ENCODE results near the gene ARHGAP26.
"Not testable (repeated sequence)": the region's sequence is repeated elsewhere in the genome, so short reads cannot be mapped to it uniquely, and the experiment has no call there.

The ARHGAP26 gene

DNA sequence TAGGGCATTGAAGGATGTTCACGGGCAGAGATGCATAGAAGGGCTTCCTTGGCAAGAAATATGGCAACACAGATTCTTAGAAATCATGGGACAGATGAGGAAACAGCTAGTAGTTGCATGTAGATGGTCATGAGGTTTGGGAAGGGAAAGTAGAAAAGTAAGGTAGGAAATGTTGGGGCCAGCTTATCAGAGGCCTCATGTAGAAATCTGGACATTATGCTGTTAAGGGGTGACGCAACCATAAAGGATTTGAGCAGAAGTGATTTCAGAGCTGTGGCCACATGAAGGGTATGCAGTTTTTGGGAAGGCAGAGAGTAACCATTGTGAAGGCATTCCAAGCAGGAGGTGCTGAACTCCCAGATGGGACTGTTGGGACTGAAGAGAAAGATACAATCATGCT, 224.0 kb downstream of the ARHGAP26 start:
- ChIA-PET POLR2A (ENCODE audit: low non-redundant PET) (no interaction called here), CTCF (no interaction called here)
- TF ChIP-seq, protein P1, sequence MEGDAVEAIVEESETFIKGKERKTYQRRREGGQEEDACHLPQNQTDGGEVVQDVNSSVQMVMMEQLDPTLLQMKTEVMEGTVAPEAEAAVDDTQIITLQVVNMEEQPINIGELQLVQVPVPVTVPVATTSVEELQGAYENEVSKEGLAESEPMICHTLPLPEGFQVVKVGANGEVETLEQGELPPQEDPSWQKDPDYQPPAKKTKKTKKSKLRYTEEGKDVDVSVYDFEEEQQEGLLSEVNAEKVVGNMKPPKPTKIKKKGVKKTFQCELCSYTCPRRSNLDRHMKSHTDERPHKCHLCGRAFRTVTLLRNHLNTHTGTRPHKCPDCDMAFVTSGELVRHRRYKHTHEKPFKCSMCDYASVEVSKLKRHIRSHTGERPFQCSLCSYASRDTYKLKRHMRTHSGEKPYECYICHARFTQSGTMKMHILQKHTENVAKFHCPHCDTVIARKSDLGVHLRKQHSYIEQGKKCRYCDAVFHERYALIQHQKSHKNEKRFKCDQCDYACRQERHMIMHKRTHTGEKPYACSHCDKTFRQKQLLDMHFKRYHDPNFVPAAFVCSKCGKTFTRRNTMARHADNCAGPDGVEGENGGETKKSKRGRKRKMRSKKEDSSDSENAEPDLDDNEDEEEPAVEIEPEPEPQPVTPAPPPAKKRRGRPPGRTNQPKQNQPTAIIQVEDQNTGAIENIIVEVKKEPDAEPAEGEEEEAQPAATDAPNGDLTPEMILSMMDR (conservative IDR thresholded peaks at IDR 0.05; ENCODE audit: low read depth), result no peak
- no peak overlapping the region for H3K27ac ChIP-seq
- no peak for DNase-seq (ENCODE audit: low spot score)

DNA sequence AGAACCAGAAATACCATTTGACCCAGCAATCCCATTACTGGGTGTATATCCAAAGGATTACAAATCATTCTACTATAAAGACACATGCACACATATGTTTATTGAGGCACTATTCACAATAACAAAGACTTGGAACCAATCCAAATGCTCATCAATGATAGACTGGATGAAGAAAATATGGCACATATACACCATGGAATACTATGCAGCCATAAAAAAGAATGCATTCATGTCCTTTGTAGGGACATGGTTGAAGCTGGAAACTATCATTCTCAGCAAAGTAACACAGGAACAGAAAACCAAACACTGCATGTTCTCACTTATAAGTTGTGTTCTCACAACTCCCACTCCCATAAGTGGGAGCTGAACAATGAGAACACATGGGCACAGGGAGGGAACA, 225.4 kb downstream of the ARHGAP26 start:
- DNase-seq (ENCODE audit: low spot score); POLR2A ChIA-PET (ENCODE audit: low non-redundant PET); H3K27ac ChIP-seq: not testable (repeated sequence)
- CTCF ChIA-PET, result interaction anchor here (0.5 kb wide), 1 partner anchor 20 kb away, joined by 3 read pairs; no protein-coding TSS in a partner anchor

DNA sequence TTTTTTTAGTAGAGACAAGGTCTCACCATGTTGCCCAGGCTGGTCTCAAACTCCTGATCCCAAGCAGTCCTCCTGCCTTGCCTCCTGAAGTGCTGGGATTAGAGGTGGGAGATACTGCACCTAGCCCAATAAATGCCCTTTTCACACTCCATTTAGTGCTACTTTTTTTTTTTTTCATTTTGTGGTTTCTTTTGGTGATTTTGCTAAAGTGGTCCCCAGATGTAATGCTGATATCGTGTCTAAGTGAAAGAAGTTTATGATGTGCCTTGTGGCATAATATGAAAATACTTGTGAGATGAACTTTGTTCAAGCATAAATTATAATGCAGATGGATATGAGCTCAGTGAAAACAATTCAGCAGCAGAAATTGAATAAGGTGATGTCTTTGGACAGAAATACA, 227.4 kb downstream of the ARHGAP26 start:
- ChIA-PET POLR2A (ENCODE audit: low non-redundant PET) (no interaction called here), CTCF (interaction anchor here (0.7 kb wide), 1 partner anchor 16 kb away, joined by 3 read pairs; no protein-coding TSS in a partner anchor)
- TF ChIP-seq, protein P1 (conservative IDR thresholded peaks at IDR 0.05; ENCODE audit: low read depth), result no peak
- no peak for DNase-seq (ENCODE audit: low spot score)
- no peak overlapping the region for H3K27ac ChIP-seq

DNA sequence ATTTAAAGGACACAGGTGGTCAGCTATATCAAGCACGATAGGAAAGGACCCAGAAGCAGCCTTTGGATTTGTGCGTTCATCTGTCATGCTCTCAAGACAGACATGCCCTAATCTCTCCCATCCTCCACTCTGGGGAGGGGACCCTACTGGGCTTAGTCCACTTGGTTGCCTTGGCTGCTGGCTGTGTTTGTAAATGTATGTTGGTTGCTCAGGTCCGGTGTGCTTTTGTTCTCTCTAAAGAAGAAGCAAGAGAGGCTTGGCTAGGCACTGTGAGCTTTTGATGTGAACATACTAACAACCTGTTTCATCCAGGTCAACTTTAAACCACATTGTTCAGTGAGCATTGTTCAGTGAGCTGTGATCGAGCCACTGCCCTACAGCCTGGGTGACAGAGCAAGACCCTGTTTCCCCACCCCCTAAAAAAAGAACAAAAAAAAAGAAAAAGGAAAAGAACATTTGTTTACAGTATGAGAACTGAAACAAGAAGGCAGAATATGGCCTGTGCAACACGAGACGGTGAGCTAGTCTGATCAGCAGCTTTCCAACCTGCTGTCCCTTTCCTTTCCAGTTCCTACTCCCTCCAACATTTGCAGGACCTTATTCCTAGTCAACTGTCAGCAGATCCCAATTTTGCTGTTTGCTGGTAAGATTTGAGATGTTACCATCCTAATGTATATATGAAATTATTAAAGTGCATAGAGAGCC, 228.3 kb downstream of the ARHGAP26 start:
- DNase-seq (ENCODE audit: low spot score), result no peak
- CTCF ChIA-PET, result interaction anchor here (0.6 to 0.7 kb wide), 3 partner anchors 15 to 315 kb away, joined by 3 to 8 read pairs (median 4); no protein-coding TSS in a partner anchor
- TF ChIP-seq, protein P1 (conservative IDR thresholded peaks at IDR 0.05; ENCODE audit: low read depth), result no peak
- POLR2A ChIA-PET (ENCODE audit: low non-redundant PET), result no interaction called here
- H3K27ac ChIP-seq, result no peak overlapping the region

DNA sequence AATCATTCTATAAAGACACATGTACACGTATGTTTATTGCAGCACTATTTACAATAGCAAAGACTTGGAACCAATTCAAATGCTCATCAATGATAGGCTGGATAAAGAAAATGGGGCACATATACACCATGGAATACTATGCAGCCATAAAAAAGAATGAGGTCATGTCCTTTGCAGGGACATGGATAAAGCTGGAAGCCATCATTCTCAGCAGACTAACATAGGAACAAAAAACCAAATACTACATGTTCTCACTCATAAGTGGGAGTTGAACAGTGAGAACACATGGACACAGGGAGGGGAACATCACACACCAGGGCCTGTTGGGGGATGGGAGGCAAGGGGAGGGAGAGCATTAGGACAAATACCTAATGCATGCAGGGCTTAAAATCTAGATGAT, 230.4 kb downstream of the ARHGAP26 start:
- CTCF ChIA-PET; DNase-seq (ENCODE audit: low spot score); POLR2A ChIA-PET (ENCODE audit: low non-redundant PET); H3K27ac ChIP-seq: not testable (repeated sequence)

DNA sequence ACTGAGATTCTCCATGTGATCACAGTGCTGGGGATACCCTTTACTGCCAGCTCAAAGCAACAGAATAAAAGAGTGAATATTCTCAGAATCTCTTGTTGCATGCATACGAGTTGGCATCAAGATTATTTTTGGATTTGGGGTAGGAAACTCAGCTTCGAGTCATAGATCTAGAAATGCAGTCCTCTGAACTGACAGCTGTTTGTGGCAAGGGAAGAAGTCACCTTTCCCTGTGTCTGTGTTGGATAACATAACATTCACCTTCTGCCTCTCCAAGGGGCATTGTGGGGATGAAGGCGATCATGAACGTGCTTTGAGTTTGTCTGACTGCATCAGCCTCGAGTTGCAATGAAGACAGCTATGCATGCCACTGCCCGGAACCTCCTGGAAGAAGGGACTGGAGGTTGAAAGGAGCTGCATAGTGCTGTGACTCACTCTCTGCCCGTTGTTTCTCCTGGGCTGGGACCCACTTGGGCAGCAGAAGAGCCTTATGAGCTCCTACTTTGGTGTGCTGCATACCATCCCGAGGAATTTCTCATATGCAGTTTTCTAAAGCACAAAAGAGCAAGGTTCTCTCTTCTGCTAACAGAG, 231.7 kb downstream of the ARHGAP26 start:
- peak overlapping the region; percentile 63 for H3K27ac ChIP-seq
- ChIA-PET CTCF (interaction anchor here (1.3 kb wide), 1 partner anchor 113 kb away, joined by 3 read pairs; no protein-coding TSS in a partner anchor), POLR2A (ENCODE audit: low non-redundant PET) (no interaction called here)
- no peak for DNase-seq (ENCODE audit: low spot score)
- TF ChIP-seq, protein P1 (conservative IDR thresholded peaks at IDR 0.05; ENCODE audit: low read depth), result no peak

DNA sequence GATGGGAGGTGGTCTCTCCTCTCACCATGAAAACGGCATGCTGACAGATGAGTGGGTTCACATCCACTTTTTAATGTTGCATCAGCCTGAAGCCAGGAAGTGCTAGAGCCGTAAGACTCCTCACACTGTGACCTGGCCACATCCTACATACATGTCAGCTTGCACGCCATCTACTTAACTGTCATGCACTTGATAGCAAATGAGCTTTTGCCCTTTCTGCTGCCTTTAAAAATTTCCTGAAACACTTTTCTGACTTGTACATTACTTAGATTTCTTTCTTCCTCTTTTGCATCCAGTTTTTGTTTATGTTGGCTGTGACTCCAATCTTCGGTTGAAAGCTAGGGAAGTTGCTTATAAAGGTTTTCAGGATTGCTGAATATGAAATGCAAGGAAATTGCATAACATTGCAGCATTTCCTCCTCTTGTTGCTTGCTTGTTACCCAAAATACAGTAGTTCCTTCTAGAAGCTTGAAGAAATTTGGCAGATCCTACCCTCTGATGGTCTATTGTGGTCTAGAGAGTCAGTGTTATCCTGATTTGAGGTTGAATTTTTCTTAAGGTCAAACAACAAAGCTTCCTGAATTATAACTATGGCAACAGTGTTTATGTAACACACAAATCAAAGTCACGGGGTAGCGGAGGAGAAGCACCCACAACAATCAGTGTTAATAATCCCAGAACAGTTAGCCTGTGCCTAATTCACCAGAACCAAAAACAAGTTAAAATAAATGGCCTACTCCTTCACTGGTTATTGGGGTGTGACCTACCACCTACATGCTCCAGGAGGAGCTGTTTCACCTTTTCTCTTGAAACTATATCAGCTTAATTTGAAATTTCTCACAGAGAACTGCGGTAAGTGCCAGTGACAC, 232.5 kb downstream of the ARHGAP26 start:
- H3K27ac ChIP-seq, result peak overlapping the region; percentile 63
- TF ChIP-seq, protein P1 (conservative IDR thresholded peaks at IDR 0.05; ENCODE audit: low read depth), result peak; percentile 51
- POLR2A ChIA-PET (ENCODE audit: low non-redundant PET), result no interaction called here
- CTCF ChIA-PET, result interaction anchor here (0.9 to 1.3 kb wide), 3 partner anchors 23 to 402 kb away, joined by 3 to 6 read pairs (median 4); no protein-coding TSS in a partner anchor
- peak; percentile 30 for DNase-seq (ENCODE audit: low spot score)
